GM12801 (cell line): Measurements from ENCODE around the gene RNF222.

ENCODE experiments used
- CTCF ChIP-seq: IDR thresholded peaks from one replicate; pipeline ENCODE4 v1.5.1; 2011; ENCODE audit warnings: control low read depth; ENCODE audit not compliant: insufficient read length; ENCODE audit errors: extremely low read depth

Gene RNF222

GRCh38 chr17:8397636-8398035 lies at the start of gene RNF222:
TSS of gene RNF222 (minus strand) at chr17:8397827. CDS start at chr17:8393461, 4,366 bp downstream.
- no peak for TF ChIP-seq CTCF

- TF ChIP-seq CTCF = no peak
Observed at GRCh38 chr17:8445536-8445935, 47.9 kb upstream of the RNF222 start.

GRCh38 chr17:8444494-8444893 lies 46.9 kb upstream of the RNF222 start:
- TF ChIP-seq CTCF = no peak

- TF ChIP-seq CTCF = no peak
Observed at GRCh38 chr17:8443756-8444155, 46.1 kb upstream of the RNF222 start.

GRCh38 chr17:8442310-8442709 lies 44.7 kb upstream of the RNF222 start:
- no peak for TF ChIP-seq CTCF

GRCh38 chr17:8441690-8442089 lies 44.1 kb upstream of the RNF222 start:
- TF ChIP-seq CTCF = no peak

GRCh38 chr17:8439681-8440080 lies 42.1 kb upstream of the RNF222 start:
- TF ChIP-seq CTCF = no peak

GRCh38 chr17:8438441-8438840 lies 40.8 kb upstream of the RNF222 start:
- no peak for TF ChIP-seq CTCF
